D721Med (cell line): ENCODE measurements around the gene NSMF.

Experiments used
- DNase-seq: peaks from one replicate; pipeline ENCODE4 v3.0.0; 2011; ENCODE audit warnings: low spot score; ENCODE audit not compliant: insufficient read length
- FAIRE-seq: peaks from 2 replicates; lab custom pipeline; 2011; peaks lifted over from hg19 to GRCh38; lab: Jason Lieb, UNC
- CTCF ChIP-seq: IDR thresholded peaks from 2 replicates; pipeline ENCODE4 v1.5.1; 2012; ENCODE audit warnings: mild to moderate bottlenecking, control low read depth; ENCODE audit not compliant: insufficient read depth; ENCODE audit errors: missing control alignments

NSMF gene

GRCh38 chr9:137490532-137491186 is 31.5 kb upstream of the NSMF start:
- TF ChIP-seq CTCF, result no peak
- no peak for FAIRE-seq
- no peak for DNase-seq

- no peak for TF ChIP-seq CTCF
- DNase-seq (no peak), FAIRE-seq (no peak)
These were observed 29.8 kb upstream of the NSMF start for GRCh38 chr9:137488906-137489305.

GRCh38 chr9:137488327-137488653 is 29.2 kb upstream of the NSMF start:
- DNase-seq (no peak), FAIRE-seq (no peak)
- TF ChIP-seq CTCF, result no peak

GRCh38 chr9:137487454-137488326 is 28.6 kb upstream of the NSMF start:
- TF ChIP-seq CTCF, result no peak
- FAIRE-seq, result no peak
- DNase-seq, result no peak

- TF ChIP-seq CTCF, result no peak
- no peak for DNase-seq
- no peak for FAIRE-seq
These were observed 27.7 kb upstream of the NSMF start for GRCh38 chr9:137486545-137487453.

GRCh38 chr9:137486141-137486490 is 27.0 kb upstream of the NSMF start:
- TF ChIP-seq CTCF, result no peak
- DNase-seq, result no peak
- FAIRE-seq, result no peak
